HG03196 (cell line): ENCODE measurements around the gene MOB3B.
"Not testable (repeated sequence)": the region's sequence is repeated elsewhere in the genome, so short reads cannot be mapped to it uniquely, and the experiment has no call there.

ENCODE experiments used
- ATAC-seq: cut with Tn5 transposase; IDR thresholded peaks from one replicate; pipeline ENCODE4 v1.9.1; 2021; ENCODE audit not compliant: unreplicated experiment

Gene MOB3B

DNA sequence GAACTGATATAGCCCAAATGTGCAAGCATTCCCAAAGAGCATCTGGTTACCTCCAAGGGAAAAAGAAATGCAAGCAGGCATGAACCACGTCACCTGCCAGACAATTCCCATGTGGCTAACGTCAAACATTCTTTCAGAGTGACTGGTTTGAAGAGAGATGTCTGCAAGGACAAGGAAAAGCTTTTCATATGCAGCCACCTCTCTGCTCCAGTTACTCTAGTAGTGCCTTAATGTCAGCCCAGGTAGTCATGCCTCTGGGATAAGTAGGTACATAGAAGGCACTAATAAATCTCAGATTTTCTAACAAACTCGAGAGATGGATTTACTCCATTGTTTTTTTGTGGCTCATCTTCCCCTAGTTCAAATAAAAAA is 102.4 kb downstream of the MOB3B start:
- ATAC-seq = no peak

DNA sequence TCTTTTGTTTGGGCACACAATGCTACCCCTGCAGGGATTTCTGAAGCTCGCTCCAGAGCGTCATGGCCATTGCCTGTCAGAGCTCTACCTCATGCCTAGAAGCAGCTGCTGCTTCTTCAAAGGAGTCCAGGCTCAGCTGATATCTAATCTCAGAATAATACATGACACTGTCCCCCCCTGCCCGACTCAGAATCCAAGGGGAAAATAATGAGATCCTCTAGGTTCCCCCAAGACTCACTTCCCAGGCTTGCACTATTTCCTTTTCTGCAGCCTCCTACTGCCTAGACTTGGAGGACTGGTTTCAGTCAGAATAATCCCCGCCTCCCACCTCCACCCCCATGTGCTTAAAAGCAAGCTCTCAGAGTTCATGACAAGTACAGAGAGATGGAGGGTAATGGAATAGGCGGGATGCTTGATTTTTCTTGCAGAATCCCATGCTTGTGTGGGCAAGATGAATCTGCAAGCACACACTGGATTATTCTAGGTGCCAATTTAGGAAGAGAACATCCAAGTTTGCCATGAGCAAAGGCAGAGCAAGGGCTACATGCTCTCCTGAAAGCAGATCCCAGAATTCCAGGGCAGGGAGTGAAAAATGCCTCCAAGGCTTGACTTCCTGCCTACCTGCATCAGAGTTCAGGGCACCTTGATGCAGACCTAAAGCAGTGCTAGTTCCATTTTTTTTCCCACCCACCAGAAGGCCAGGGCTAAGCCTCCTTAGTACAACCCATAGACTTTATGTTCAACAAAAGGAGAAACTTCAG is 102.9 kb downstream of the MOB3B start:
- ATAC-seq = no peak

DNA sequence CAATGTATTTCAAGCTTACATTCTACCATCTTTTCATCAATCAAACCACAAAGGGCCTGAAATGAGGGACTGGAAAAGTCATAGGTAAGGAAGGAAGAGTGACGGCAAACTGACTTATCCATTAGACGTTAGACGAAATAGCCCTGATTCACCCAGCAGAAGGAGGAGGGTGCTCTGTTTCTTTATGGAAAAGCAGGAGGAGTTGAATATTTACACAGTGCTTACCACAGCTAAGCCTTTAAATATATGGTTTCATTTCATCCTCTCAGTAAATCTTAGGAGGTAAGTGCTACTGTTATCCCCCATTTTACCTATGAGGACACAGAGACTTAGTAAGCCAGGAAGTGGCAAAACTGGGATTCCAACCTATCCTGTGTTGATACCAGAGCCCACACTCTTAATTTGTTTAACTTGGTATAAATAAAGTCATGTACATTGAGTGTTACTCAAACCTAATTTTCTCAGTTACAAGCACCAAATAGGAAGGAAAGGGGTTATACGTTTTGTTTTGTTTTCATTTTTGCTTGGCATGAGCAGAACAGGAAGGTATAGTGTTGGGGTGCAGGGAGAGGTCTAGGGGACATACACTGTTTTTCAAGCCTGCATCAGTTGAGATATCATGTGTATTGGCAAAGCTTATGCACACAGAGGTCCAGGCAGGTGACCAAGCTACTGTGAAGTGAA is 103.6 kb downstream of the MOB3B start:
- ATAC-seq = no peak

GRCh38 chr9:27423915-27424710 is 105.5 kb downstream of the MOB3B start:
- ATAC-seq = no peak

GRCh38 chr9:27422279-27422834 is 107.3 kb downstream of the MOB3B start:
- ATAC-seq = no peak

GRCh38 chr9:27421577-27421976 is 108.0 kb downstream of the MOB3B start:
- ATAC-seq = no peak

DNA sequence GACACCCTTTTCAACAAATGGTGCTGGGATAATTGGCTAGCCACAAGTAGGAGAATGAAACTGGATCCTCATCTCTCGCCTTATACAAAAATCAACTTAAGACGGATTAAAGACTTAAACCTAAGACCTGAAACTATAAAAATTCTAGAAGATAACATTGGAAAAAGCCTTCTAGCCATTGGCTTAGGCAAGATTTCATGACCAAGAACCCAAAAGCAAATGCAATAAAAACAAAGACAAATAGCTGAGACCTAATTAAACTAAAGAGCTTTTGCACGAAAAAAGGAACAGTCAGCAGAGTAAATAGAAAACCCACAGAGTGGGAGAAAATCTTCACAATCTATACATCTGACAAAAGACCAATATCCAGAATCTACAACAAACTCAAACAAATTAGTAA is 110.1 kb downstream of the MOB3B start:
- not testable (repeated sequence) for ATAC-seq

GRCh38 chr9:27414220-27414761 is 115.3 kb downstream of the MOB3B start:
- ATAC-seq = no peak

DNA sequence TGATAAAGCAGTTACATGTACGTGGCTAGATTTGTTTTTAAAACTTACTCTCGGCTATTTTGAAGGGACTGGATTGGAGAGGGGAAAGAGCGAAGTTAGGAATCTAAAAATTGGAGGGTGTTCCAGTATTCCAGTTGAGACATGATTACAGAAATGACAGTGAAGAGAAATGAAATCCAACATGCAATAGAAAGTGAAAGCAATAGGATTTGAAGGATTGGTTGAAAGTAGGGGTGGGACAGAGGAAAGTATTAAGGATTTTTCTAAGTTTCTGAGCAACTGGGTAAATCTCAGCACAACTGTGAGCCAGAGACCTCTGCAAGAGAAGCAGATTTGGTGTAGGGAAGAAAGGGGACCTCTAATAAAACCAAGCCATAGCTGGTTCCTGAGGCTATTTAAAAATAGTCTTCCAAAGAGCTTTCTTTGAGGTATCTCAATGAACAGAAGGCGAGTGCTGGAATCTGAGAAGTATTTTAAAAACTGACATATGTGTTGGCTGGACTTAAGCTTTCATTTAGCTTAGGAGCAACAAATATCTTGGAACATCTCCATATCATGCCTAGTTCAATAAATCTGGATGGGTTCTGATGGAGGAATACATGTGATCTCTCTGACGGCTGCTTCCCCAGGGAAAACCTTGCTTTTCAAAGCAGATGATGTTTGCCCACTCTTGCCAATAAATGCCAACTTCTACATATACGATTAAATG is 115.9 kb downstream of the MOB3B start:
- ATAC-seq = no peak

DNA sequence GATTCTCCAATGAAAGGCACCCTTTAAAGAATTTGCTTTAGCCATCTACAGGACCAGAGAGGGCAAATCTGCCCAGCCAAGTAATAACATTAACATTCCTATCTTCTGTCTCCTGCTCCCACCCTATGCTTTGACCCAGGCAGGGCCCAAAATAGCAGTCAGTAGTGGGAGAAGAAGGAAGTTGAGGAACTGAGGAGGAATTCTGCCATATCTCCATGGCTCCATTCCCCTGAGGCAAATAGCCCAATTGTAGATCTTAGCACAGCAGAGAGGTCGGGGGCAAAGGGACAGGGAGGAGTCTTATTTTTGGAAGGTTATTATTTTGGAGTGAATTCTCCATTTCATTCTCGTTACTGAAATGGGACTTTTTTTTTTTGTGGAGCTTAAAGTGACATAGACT is 116.7 kb downstream of the MOB3B start:
- ATAC-seq = no peak

DNA sequence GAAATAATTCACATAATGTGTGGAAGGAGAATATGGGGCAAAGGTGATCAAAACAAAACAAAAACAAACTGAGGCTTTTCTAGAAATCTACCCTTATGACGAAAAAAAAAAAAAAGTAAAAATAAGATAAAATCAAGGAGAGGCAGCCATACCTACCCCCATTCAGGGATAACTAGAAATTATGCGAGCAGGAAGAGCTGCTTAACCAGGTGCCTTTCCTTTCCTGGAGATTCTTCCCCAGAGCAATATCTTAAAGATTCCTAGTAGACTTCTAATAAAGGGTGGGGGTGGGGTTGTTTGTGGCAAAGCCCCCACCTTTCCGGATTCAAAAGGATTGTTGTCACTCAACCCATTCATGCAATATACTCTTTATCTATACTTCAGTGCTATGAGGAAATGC is 117.5 kb downstream of the MOB3B start:
- ATAC-seq = no peak

- ATAC-seq = no peak
Observed at GRCh38 chr9:27408482-27408881, 121.1 kb downstream of the MOB3B start.

- ATAC-seq = no peak
Observed at GRCh38 chr9:27408001-27408400, 121.6 kb downstream of the MOB3B start.

DNA sequence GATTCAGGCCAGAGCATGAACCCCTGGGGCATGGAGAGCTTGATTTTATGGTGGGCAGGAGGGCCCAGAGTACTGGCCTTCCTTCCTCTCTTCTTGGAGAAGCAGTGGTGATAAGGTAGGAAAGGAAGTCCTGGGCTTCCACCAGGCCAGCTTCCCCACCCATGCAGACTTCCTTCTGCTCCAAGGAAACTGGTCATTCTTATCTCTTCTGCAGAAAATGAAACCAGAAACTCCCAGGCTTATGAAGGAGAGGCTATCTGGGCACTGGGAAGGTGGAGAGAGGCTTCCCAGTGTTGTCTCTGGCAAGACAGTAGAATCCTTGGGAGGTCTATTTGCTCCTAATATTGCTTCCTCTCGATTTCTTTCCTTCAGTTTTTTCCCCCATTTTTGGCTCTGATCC is 122.1 kb downstream of the MOB3B start:
- no peak for ATAC-seq

DNA sequence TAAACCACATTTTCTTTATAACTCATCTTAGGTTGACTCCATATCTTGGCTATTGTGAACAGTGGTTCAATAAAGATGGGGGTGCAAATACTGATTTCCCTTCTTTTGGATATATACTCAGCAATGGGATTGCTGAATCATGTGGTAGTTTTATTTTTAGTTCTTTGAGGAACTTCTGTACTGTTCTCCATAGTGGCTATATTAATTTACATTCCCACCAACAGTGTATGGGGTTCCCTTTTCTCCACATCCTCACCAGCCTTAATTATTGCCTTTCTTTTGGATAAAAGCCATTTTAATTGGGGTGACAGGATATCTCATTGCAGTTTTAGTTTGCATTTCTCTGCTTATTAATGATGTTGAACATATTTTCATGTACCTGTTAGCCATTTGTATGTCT is 125.0 kb downstream of the MOB3B start:
- ATAC-seq = no peak

DNA sequence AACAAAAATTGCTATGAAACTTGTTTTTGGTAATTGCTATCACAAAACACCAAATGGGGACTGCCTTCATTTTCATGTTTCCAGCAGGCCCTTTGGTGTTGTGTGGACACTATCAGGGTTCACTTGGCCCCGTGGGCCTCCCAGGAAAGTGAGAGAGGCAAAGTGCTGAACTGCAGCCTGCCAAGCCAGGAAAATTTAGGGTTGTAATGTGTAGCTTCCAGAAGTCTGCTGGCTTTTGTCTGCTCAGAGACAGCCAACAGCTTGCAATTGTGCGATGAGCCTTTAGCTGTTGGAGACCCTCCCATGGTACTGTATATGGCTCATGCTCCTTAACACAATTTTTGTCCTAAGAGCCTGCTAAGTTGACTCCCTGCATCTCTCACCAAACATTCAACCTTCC is 127.0 kb downstream of the MOB3B start:
- no peak for ATAC-seq

- ATAC-seq = no peak
Observed at GRCh38 chr9:27400334-27400880, 129.2 kb downstream of the MOB3B start.

DNA sequence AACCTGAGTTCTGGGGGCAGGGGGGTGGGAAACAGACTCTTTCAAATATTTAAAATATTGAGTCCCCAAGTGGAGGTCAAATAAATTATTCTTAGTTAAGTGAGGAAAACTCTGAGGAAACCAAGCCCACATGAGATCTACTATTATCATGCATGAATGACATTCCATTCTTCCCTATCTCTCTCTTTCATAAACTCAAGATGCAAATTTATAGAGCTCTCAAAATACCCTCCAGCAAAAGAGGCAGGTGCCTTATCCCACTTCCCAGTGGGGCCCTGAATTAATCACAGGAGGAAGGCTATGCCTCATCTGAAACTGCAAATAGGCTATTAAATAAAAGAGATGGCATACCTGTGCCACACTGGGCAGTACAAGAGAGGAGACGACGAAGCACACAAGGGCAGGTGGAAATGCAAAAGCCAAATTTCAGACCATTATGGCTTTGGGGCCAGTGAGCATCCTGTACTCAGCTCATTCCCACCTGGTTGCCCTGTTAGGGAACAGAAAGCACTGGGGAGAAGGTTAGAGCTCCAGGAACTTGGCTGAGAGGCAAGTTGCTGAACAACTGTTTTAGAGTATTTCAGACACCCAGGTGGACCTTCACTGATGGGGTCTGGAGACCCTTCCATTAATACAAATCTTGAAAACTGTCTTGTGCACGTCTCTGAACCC is 130.5 kb downstream of the MOB3B start:
- no peak for ATAC-seq

GRCh38 chr9:27396495-27396894 is 133.1 kb downstream of the MOB3B start:
- no peak for ATAC-seq

GRCh38 chr9:27395484-27395921 is 134.1 kb downstream of the MOB3B start:
- ATAC-seq = no peak
